ENCODE measurements around the gene ADGRA1.

Gene ADGRA1

GRCh38 chr10:133040198-133040597, 47.5 kb upstream of the ADGRA1 start:
- no peaks in the 10 kb centered on the region for H4K20me1 ChIP-seq (ENCODE audit: insufficient read depth, low read length)
- H3K4me3 ChIP-seq (ENCODE audit: low read length): no peak overlapping the region
- H3K9me3 ChIP-seq (ENCODE audit: insufficient read depth, low read length): no peaks in the 10 kb centered on the region
- H2AFZ ChIP-seq (ENCODE audit: low read depth, low read length): no peak overlapping the region
- no peaks in the 10 kb centered on the region for H3K27me3 ChIP-seq (ENCODE audit: low read depth, low read length)
- H3K27ac ChIP-seq (ENCODE audit: low read length): no peak overlapping the region
- H3K4me1 ChIP-seq (ENCODE audit: low read length): no peaks in the 10 kb centered on the region
- H3K9ac ChIP-seq (ENCODE audit: low read length): no peak overlapping the region
- H3K4me2 ChIP-seq (ENCODE audit: low read length): no peak overlapping the region
- no peaks in the 10 kb centered on the region for H3K79me2 ChIP-seq (ENCODE audit: low read length)
- H3K36me3 ChIP-seq (replicated peaks; ENCODE audit: low read depth, low read length): no peaks in the 10 kb centered on the region
- TF ChIP-seq, protein P1, sequence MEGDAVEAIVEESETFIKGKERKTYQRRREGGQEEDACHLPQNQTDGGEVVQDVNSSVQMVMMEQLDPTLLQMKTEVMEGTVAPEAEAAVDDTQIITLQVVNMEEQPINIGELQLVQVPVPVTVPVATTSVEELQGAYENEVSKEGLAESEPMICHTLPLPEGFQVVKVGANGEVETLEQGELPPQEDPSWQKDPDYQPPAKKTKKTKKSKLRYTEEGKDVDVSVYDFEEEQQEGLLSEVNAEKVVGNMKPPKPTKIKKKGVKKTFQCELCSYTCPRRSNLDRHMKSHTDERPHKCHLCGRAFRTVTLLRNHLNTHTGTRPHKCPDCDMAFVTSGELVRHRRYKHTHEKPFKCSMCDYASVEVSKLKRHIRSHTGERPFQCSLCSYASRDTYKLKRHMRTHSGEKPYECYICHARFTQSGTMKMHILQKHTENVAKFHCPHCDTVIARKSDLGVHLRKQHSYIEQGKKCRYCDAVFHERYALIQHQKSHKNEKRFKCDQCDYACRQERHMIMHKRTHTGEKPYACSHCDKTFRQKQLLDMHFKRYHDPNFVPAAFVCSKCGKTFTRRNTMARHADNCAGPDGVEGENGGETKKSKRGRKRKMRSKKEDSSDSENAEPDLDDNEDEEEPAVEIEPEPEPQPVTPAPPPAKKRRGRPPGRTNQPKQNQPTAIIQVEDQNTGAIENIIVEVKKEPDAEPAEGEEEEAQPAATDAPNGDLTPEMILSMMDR (IDR thresholded peaks at IDR 0.05; ENCODE audit: low read depth, low read length): no peak
- TF ChIP-seq EZH2phosphoT487 (IDR thresholded peaks at IDR 0.05; ENCODE audit: low read depth): no peak

- Histone ChIP-seq H3K4me2 (ENCODE audit: low read length) (no peak overlapping the region), H3K79me2 (ENCODE audit: low read length) (no peaks in the 10 kb centered on the region), H3K36me3 (replicated peaks; ENCODE audit: low read depth, low read length) (no peaks in the 10 kb centered on the region), H3K4me1 (ENCODE audit: low read length) (no peaks in the 10 kb centered on the region), H3K9ac (ENCODE audit: low read length) (no peak overlapping the region), H4K20me1 (ENCODE audit: insufficient read depth, low read length) (no peaks in the 10 kb centered on the region), H3K27me3 (ENCODE audit: low read depth, low read length) (no peaks in the 10 kb centered on the region), H2AFZ (ENCODE audit: low read depth, low read length) (no peak overlapping the region), H3K27ac (ENCODE audit: low read length) (no peak overlapping the region), H3K4me3 (ENCODE audit: low read length) (no peak overlapping the region), H3K9me3 (ENCODE audit: insufficient read depth, low read length) (no peaks in the 10 kb centered on the region)
- no peak for TF ChIP-seq EZH2phosphoT487 (IDR thresholded peaks at IDR 0.05; ENCODE audit: low read depth)
- TF ChIP-seq, protein P1 (IDR thresholded peaks at IDR 0.05; ENCODE audit: low read depth, low read length): no peak
These were observed 46.6 kb upstream of the ADGRA1 start for GRCh38 chr10:133041101-133041500.

- no peak overlapping the region for H2AFZ ChIP-seq (ENCODE audit: low read depth, low read length)
- H3K9me3 ChIP-seq (ENCODE audit: insufficient read depth, low read length): no peaks in the 10 kb centered on the region
- H4K20me1 ChIP-seq (ENCODE audit: insufficient read depth, low read length): no peaks in the 10 kb centered on the region
- no peak overlapping the region for H3K9ac ChIP-seq (ENCODE audit: low read length)
- no peak for TF ChIP-seq EZH2phosphoT487 (IDR thresholded peaks at IDR 0.05; ENCODE audit: low read depth)
- TF ChIP-seq, protein P1 (IDR thresholded peaks at IDR 0.05; ENCODE audit: low read depth, low read length): no peak
- H3K4me3 ChIP-seq (ENCODE audit: low read length): no peak overlapping the region
- no peaks in the 10 kb centered on the region for H3K27me3 ChIP-seq (ENCODE audit: low read depth, low read length)
- no peak overlapping the region for H3K4me2 ChIP-seq (ENCODE audit: low read length)
- H3K79me2 ChIP-seq (ENCODE audit: low read length): no peaks in the 10 kb centered on the region
- H3K36me3 ChIP-seq (replicated peaks; ENCODE audit: low read depth, low read length): no peaks in the 10 kb centered on the region
- no peaks in the 10 kb centered on the region for H3K4me1 ChIP-seq (ENCODE audit: low read length)
- H3K27ac ChIP-seq (ENCODE audit: low read length): no peak overlapping the region
These were observed 45.7 kb upstream of the ADGRA1 start for GRCh38 chr10:133042061-133042460.

DNA sequence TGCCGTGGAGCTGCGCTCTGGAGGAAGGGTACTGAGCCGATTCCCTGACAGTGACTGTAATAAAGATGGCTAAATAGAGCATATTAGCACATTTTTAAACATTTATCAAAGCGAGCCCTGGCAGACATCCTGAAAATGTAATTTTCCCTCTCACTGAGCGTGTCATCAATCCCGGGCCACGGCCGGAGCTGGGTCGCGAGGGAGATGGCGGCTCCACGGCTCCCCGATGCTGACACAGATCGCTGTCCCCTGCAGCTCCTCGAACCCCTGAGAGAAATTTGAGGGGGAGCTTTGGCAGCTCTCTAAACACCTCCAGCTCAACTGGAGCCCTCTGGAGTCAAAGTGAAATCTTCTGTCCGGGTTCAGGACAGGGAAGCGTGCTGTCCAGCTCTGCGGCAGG, 44.9 kb upstream of the ADGRA1 start:
- H3K27me3 ChIP-seq (ENCODE audit: low read depth, low read length): no peaks in the 10 kb centered on the region
- no peak overlapping the region for H3K27ac ChIP-seq (ENCODE audit: low read length)
- H3K4me1 ChIP-seq (ENCODE audit: low read length): no peaks in the 10 kb centered on the region
- TF ChIP-seq, protein P1 (IDR thresholded peaks at IDR 0.05; ENCODE audit: low read depth, low read length): no peak
- TF ChIP-seq EZH2phosphoT487 (IDR thresholded peaks at IDR 0.05; ENCODE audit: low read depth): no peak
- H3K36me3 ChIP-seq (replicated peaks; ENCODE audit: low read depth, low read length): no peaks in the 10 kb centered on the region
- H3K9ac ChIP-seq (ENCODE audit: low read length): no peak overlapping the region
- no peaks in the 10 kb centered on the region for H3K79me2 ChIP-seq (ENCODE audit: low read length)
- H2AFZ ChIP-seq (ENCODE audit: low read depth, low read length): no peak overlapping the region
- no peak overlapping the region for H3K4me3 ChIP-seq (ENCODE audit: low read length)
- no peak overlapping the region for H3K4me2 ChIP-seq (ENCODE audit: low read length)
- H3K9me3 ChIP-seq (ENCODE audit: insufficient read depth, low read length): no peaks in the 10 kb centered on the region
- H4K20me1 ChIP-seq (ENCODE audit: insufficient read depth, low read length): no peaks in the 10 kb centered on the region
